PC-9 (cell line): ENCODE results near the gene ADORA2A. TPM values are rescaled to one million over a fixed set of nuclear protein-coding genes. Genes with fewer than 3 reads are reported as not detected.

Experiments
- BruUV-seq: library from RNA; stranded (reverse); fragments of 400-500 nt; replicated peaks from 2 replicates; lab custom pipeline; 2021; lab: Mats Ljungman, UMichigan
- CTCF ChIA-PET: fragments of 300-600 bp; sonication (Branson Sonifier 250); formaldehyde crosslinking; loops from one replicate; lab custom pipeline; 2022; ENCODE audit warnings: antibody characterized with exemption; lab: Charles Lee
- POLR2A ChIA-PET: fragments of 300-600 bp; sonication (Branson Sonifier 250); formaldehyde crosslinking; loops from one replicate; lab custom pipeline; 2022; ENCODE audit warnings: antibody characterized with exemption; ENCODE audit not compliant: unreplicated experiment; lab: Charles Lee
- DNase-seq, 2 experiments: peaks; one replicate each; pipeline versions ENCODE4 v3.0.0 to v3.0.0-alpha.2; 2015 to 2022; ENCODE audit warnings: mixed read lengths in 1 of 2
- H2AFZ ChIP-seq: fragments of 200-600 bp; sonication (generic); 2 replicates; pipeline ENCODE4 v1.8.1; 2017; ENCODE audit warnings: antibody characterized with exemption
- H3F3A ChIP-seq: fragments of 200-600 bp; sonication (generic); 2 replicates; pipeline ENCODE4 v1.8.1; 2017; ENCODE audit warnings: antibody characterized with exemption, mild to moderate bottlenecking, low read depth; ENCODE audit not compliant: insufficient read depth
- H3K27ac ChIP-seq: fragments of 200-600 bp; sonication (generic); 2 replicates; pipeline ENCODE4 v1.6.1; 2016; ENCODE audit warnings: mixed run types
- H3K27me3 ChIP-seq: fragments of 200-600 bp; sonication (generic); 2 replicates; pipeline ENCODE4 v1.6.1; 2016; ENCODE audit warnings: low read depth, mixed run types; ENCODE audit not compliant: insufficient read depth
- H3K36me3 ChIP-seq: fragments of 200-600 bp; sonication (generic); 2 replicates; pipeline ENCODE4 v1.6.1; 2016; ENCODE audit warnings: low read depth, mixed run types
- H3K4me1 ChIP-seq: fragments of 200-600 bp; sonication (generic); replicated peaks from 2 replicates; pipeline ENCODE4 v1.6.1; 2016; ENCODE audit warnings: mixed run types; ENCODE audit not compliant: insufficient read depth
- H3K4me2 ChIP-seq: fragments of 200-600 bp; sonication (generic); 2 replicates; pipeline ENCODE4 v1.6.1; 2017; ENCODE audit warnings: mixed run types
- H3K4me3 ChIP-seq: fragments of 200-600 bp; sonication (generic); 2 replicates; pipeline ENCODE4 v1.6.1; 2016; ENCODE audit warnings: mixed run types
- H3K79me2 ChIP-seq: fragments of 200-600 bp; sonication (generic); 2 replicates; pipeline ENCODE4 v1.6.1; 2017; ENCODE audit warnings: low read depth, mixed run types
- H3K9me2 ChIP-seq: fragments of 200-600 bp; sonication (generic); 2 replicates; pipeline ENCODE4 v1.8.1; 2017; ENCODE audit warnings: mild to moderate bottlenecking; ENCODE audit not compliant: insufficient read depth
- H3K9me3 ChIP-seq: fragments of 200-600 bp; sonication (generic); 2 replicates; pipeline ENCODE4 v1.8.1; 2016; ENCODE audit warnings: low read depth; ENCODE audit not compliant: insufficient read depth
- H4K20me1 ChIP-seq: fragments of 200-600 bp; sonication (generic); 2 replicates; pipeline ENCODE4 v1.8.1; 2017; ENCODE audit not compliant: insufficient read depth
- EZH2 ChIP-seq: fragments of 200-600 bp; sonication (generic); IDR thresholded peaks from 2 replicates; pipeline ENCODE4 v1.8.0; 2017; ENCODE audit warnings: antibody characterized with exemption, low read depth
- intact Hi-C: fragments of 100-400 bp; cut with micrococcal nuclease; formaldehyde crosslinking; loops from one replicate; pipeline ENCODE4 v1.10.0; 2022; ENCODE audit not compliant: unreplicated experiment
- total RNA-seq: library from RNA; stranded (reverse); gene quantifications from 2 replicates; pipeline ENCODE4 v1.2.3, GENCODE V29; 2021
- TF ChIP-seq, protein P1 (sequence below): fragments of 200-600 bp; sonication (generic); conservative IDR thresholded peaks from 2 replicates; pipeline ENCODE4 v1.6.1; 2017; ENCODE audit warnings: mixed run types, antibody characterized with exemption, mild to moderate bottlenecking, moderate library complexity

ADORA2A gene
- total RNA-seq, 1 experiment from 2014 or later = 1.8 TPM

DNA sequence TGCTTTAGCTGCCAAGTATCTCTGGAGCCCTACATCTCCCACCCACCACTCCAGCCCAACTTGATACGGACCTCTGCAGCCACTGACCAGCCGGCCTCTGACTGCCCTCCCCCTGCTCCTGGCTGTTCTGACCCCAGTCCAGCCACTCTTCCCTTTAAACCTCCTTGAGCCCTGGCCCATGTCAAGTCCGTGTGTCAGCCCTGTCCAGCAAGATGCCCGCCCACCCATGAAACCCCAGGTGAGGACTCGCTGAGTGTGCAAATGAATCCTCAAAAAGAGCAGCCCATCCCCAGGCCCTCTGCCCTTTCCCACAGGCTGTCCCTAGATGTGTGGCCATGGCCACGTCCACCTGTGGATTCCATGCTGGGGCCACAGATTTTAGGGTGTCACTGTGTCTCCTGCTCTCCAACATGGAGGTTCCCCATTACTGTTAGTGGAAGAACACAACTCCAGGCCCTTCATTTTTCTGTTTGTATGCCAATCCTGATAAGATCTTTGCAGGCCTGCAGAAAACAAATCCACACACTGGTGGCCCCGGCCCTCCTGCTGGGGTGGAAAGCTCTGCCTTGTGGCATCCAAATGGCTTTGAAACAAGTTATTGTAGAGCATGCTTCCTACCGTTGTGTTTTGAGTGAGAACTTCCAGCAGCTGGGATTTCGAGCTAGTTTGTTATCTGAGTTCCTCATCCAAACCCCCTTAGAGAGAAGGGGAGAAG, 22.7 kb upstream of the ADORA2A start:
- Histone ChIP-seq H2AFZ (no peak overlapping the region), H3K9me2 (no peaks in the 10 kb centered on the region), H3K36me3 (0 out of 2 replicates have a peak, but pooled peaks cover 5% of the 10 kb centered on the region), H3K27ac (no peak overlapping the region), H3K79me2 (0 out of 2 replicates have a peak, but pooled peaks cover 6% of the 10 kb centered on the region), H3K9me3 (no peaks in the 10 kb centered on the region), H3K4me2 (no peak overlapping the region), H4K20me1 (peaks cover 4% of the 10 kb centered on the region; the same call in 1 of the 2 replicates), H3K27me3 (no peaks in the 10 kb centered on the region), H3K4me3 (no peak overlapping the region), H3K4me1 (peaks cover 33% of the 10 kb centered on the region), H3F3A (peaks cover 37% of the 10 kb centered on the region)
- TF ChIP-seq, protein P1, sequence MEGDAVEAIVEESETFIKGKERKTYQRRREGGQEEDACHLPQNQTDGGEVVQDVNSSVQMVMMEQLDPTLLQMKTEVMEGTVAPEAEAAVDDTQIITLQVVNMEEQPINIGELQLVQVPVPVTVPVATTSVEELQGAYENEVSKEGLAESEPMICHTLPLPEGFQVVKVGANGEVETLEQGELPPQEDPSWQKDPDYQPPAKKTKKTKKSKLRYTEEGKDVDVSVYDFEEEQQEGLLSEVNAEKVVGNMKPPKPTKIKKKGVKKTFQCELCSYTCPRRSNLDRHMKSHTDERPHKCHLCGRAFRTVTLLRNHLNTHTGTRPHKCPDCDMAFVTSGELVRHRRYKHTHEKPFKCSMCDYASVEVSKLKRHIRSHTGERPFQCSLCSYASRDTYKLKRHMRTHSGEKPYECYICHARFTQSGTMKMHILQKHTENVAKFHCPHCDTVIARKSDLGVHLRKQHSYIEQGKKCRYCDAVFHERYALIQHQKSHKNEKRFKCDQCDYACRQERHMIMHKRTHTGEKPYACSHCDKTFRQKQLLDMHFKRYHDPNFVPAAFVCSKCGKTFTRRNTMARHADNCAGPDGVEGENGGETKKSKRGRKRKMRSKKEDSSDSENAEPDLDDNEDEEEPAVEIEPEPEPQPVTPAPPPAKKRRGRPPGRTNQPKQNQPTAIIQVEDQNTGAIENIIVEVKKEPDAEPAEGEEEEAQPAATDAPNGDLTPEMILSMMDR = no peak
- no peak for TF ChIP-seq EZH2
- BruUV-seq = no TSS peak
- no peak for DNase-seq
- CTCF ChIA-PET = interaction anchor here (0.6 kb wide), 1 partner anchor 484 kb away, joined by 4 read pairs; no protein-coding TSS in a partner anchor
- intact Hi-C loops = loop anchor here (5.0 kb wide), 1 partner anchor 118 kb away; no protein-coding TSS in a partner anchor
- POLR2A ChIA-PET = no interaction called here

DNA sequence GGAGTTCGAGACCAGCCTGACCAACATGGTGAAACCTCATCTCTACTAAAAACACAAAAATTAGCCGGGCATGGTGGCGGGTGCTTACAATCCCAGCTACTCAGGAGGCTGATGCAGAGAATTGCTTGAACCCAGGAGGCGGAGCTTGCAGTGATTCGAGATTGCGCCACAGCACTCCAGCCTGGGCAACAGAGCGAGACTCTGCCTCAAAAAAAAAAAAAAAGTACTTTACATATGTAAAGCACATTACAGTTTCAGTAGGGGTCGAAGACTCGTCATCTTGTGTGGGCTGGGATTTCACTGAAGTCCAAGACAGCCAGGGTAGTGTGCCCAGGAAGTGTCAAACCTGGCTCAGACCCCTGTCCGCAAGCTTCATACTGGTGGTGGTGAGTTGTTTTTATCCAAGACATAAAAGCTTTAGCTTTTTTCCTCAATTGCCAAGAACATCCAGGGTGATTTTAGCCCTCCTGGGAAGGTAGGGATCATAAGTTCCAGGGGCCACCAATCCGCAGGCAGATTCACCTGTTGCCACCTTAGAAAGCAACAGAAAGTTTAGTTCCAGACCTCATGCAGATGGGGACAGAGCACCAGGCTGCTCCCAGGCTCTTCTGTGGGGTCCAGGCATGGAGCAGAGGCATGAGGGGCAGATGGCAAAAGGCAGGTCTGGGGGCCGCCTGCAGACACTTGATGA, 21.6 kb upstream of the ADORA2A start:
- TF ChIP-seq EZH2 = no peak
- TF ChIP-seq, protein P1 = no peak
- H2AFZ ChIP-seq = no peak overlapping the region
- no peaks in the 10 kb centered on the region for H3K9me3 ChIP-seq
- H3K4me1 ChIP-seq = peaks cover 33% of the 10 kb centered on the region
- H3K27ac ChIP-seq = no peak overlapping the region
- H4K20me1 ChIP-seq = peaks cover 4% of the 10 kb centered on the region
- ChIA-PET CTCF (no interaction called here), POLR2A (no interaction called here)
- DNase-seq = no peak
- no peak overlapping the region for H3K4me3 ChIP-seq
- peaks cover 32% of the 10 kb centered on the region for H3F3A ChIP-seq
- intact Hi-C loops = no loop called here
- no peaks in the 10 kb centered on the region for H3K27me3 ChIP-seq
- no peaks in the 10 kb centered on the region for H3K9me2 ChIP-seq
- no peak overlapping the region for H3K4me2 ChIP-seq
- H3K79me2 ChIP-seq = 0 out of 2 replicates have a peak, but pooled peaks cover 6% of the 10 kb centered on the region
- H3K36me3 ChIP-seq = 0 out of 2 replicates have a peak, but pooled peaks cover 5% of the 10 kb centered on the region
- BruUV-seq = no TSS peak

DNA sequence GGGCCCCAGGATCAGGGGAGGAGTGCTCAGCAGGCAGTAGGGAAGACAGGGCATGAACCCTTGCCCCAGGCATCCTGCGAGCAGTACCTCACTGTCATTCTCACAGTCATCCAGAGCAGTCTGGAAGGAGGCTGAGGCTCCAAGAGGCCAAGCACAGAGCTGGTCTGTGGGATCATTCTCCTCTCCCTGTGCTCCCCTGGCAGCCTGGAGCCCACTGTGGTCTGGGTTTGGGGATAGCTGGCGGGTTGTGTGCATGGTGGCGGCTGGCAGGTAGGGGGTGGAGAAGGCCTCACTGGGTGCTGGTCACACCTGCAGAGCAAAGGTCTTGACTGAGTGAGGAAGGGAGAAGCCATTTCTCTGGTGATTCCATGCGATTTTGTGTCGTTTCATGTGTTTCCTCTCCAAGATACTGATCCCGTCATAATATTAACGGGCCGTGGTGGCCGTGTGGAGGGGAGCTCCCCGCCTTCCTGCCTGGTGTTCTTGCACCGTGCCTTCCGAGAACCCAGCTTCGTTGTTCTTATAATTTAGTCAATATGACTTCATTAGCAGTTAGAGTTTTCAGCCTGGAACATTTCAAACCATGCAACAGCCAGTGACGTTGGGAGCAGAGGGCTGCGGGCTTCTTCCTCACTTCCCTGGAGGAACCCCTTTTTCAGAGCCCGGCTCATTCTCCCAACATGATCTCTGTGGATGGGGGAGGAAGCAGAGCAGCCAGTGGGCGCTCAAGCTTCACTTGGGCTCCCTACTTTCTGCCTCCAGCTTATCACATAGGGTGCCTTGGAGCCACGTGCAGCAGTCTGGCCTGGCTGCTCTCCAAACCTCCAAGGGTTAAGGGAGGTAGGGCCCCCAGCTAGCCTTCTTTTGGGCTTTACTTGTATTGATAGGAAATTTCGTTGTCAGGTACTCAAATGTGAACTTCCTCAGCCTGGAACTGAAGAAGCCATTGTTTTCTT, 20.8 kb upstream of the ADORA2A start:
- ChIA-PET CTCF (no interaction called here), POLR2A (no interaction called here)
- DNase-seq = no peak
- BruUV-seq = no TSS peak
- Histone ChIP-seq H3K4me3 (no peak overlapping the region), H3K27me3 (no peaks in the 10 kb centered on the region), H3F3A (peaks cover 25% of the 10 kb centered on the region), H3K9me2 (no peaks in the 10 kb centered on the region), H4K20me1 (peaks cover 4% of the 10 kb centered on the region), H3K36me3 (0 out of 2 replicates have a peak, but pooled peaks cover 5% of the 10 kb centered on the region), H3K4me2 (no peak overlapping the region), H3K79me2 (0 out of 2 replicates have a peak, but pooled peaks cover 6% of the 10 kb centered on the region), H3K9me3 (no peaks in the 10 kb centered on the region), H2AFZ (no peak overlapping the region), H3K27ac (no peak overlapping the region), H3K4me1 (peaks cover 26% of the 10 kb centered on the region)
- intact Hi-C loops = no loop called here
- TF ChIP-seq EZH2 = no peak
- TF ChIP-seq, protein P1 = no peak
